Measurements from ENCODE around the gene EML4. TPM values are rescaled to one million over a fixed set of nuclear protein-coding genes. Genes with fewer than 3 reads are reported as not detected.

The EML4 gene
- total and polyA plus RNA-seq, 9 donors, result 26.0 to 36.9 (median 29.0) TPM

- peak overlapping the region; percentile 82 for H3K4me3 ChIP-seq (ENCODE audit: low read length)
- H3K27me3 ChIP-seq (ENCODE audit: control insufficient read depth, insufficient read depth, low read length), result peaks cover 2% of the 10 kb centered on the region
- peak overlapping the region; percentile 90 for H3K27ac ChIP-seq (ENCODE audit: low read length)
- peaks cover 12% of the 10 kb centered on the region for H3K4me1 ChIP-seq (ENCODE audit: control insufficient read depth, insufficient read depth, low read length)
- H3K36me3 ChIP-seq (ENCODE audit: control insufficient read depth, insufficient read depth, low read length), result no peaks in the 10 kb centered on the region
- DNase-seq, result no peak
- WGBS (ENCODE audit: insufficient coverage), result 57% methylated on average over 5 of the region's 6 CpGs
- no peaks in the 10 kb centered on the region for H3K9me3 ChIP-seq (replicated peaks; ENCODE audit: control insufficient read depth, low read depth, low read length)
These were observed 190.3 kb downstream of the EML4 start for GRCh38 chr2:42359304-42359964.

GRCh38 chr2:42359965-42360483 is 190.9 kb downstream of the EML4 start:
- Histone ChIP-seq H3K9me3 (replicated peaks; ENCODE audit: control insufficient read depth, low read depth, low read length) (no peaks in the 10 kb centered on the region), H3K36me3 (ENCODE audit: control insufficient read depth, insufficient read depth, low read length) (no peaks in the 10 kb centered on the region), H3K4me3 (ENCODE audit: low read length) (peak overlapping the region; percentile 82), H3K27me3 (ENCODE audit: control insufficient read depth, insufficient read depth, low read length) (peaks cover 2% of the 10 kb centered on the region), H3K4me1 (ENCODE audit: control insufficient read depth, insufficient read depth, low read length) (peaks cover 12% of the 10 kb centered on the region), H3K27ac (ENCODE audit: low read length) (peak overlapping the region; percentile 90)
- DNase-seq, result peak; percentile 49
- 8% methylated on average over 8 of the region's 12 CpGs for WGBS (ENCODE audit: insufficient coverage)

GRCh38 chr2:42360493-42360889 is 191.3 kb downstream of the EML4 start:
- Histone ChIP-seq H3K27me3 (ENCODE audit: control insufficient read depth, insufficient read depth, low read length) (peaks cover 2% of the 10 kb centered on the region), H3K4me1 (ENCODE audit: control insufficient read depth, insufficient read depth, low read length) (peaks cover 12% of the 10 kb centered on the region), H3K9me3 (replicated peaks; ENCODE audit: control insufficient read depth, low read depth, low read length) (no peaks in the 10 kb centered on the region), H3K4me3 (ENCODE audit: low read length) (peak overlapping the region; percentile 82), H3K36me3 (ENCODE audit: control insufficient read depth, insufficient read depth, low read length) (no peaks in the 10 kb centered on the region), H3K27ac (ENCODE audit: low read length) (peak overlapping the region; percentile 90)
- no peak for DNase-seq
- 2% methylated on average over 13 of the region's 15 CpGs for WGBS (ENCODE audit: insufficient coverage)

GRCh38 chr2:42360890-42361727 is 192.0 kb downstream of the EML4 start, which contains the start of gene COX7A2L:
Gene COX7A2L (minus strand): TSS chr2:42361217. CDS start chr2:42361161, 56 bp downstream.
- Histone ChIP-seq H3K36me3 (ENCODE audit: control insufficient read depth, insufficient read depth, low read length) (no peaks in the 10 kb centered on the region), H3K4me1 (ENCODE audit: control insufficient read depth, insufficient read depth, low read length) (peaks cover 12% of the 10 kb centered on the region), H3K9me3 (replicated peaks; ENCODE audit: control insufficient read depth, low read depth, low read length) (no peaks in the 10 kb centered on the region), H3K4me3 (ENCODE audit: low read length) (peak within 1 kb of the TSS; percentile 82), H3K27ac (ENCODE audit: low read length) (peak within 1 kb of the TSS; percentile 90), H3K27me3 (ENCODE audit: control insufficient read depth, insufficient read depth, low read length) (peaks cover 2% of the 10 kb centered on the region)
- WGBS (ENCODE audit: insufficient coverage), result under 1% methylated on average over 42 of the region's 61 CpGs
- DNase-seq, result peak; percentile 99

- H3K27ac ChIP-seq (ENCODE audit: low read length), result peak overlapping the region; percentile 53
- H3K36me3 ChIP-seq (ENCODE audit: control insufficient read depth, insufficient read depth, low read length), result no peaks in the 10 kb centered on the region
- H3K4me3 ChIP-seq (ENCODE audit: low read length), result peak overlapping the region; percentile 32
- H3K4me1 ChIP-seq (ENCODE audit: control insufficient read depth, insufficient read depth, low read length), result peaks cover 12% of the 10 kb centered on the region
- H3K27me3 ChIP-seq (ENCODE audit: control insufficient read depth, insufficient read depth, low read length), result peaks cover 2% of the 10 kb centered on the region
- no peak for DNase-seq
- H3K9me3 ChIP-seq (replicated peaks; ENCODE audit: control insufficient read depth, low read depth, low read length), result no peaks in the 10 kb centered on the region
- 0% methylated on average over 1 of the region's 6 CpGs for WGBS (ENCODE audit: insufficient coverage)
These were observed 192.7 kb downstream of the EML4 start for GRCh38 chr2:42361728-42362283.

DNA sequence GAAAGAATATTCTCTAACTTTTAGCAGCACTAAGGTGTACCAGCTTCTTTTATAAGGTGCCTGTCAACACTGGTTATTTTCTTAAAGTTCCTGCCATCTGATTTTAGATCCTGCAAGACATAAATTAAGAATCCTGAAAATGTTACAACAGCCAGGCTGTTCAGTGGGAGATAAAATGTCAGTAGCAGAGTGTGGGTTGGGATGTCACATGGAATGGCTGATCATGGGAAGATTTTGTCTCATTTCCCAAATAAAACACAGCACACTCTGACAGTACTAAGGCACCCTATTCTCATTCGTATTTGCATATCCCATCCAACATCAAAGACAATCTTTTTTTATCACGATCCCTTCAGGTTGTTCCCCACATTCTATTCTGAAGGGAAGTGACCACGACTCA is 194.3 kb downstream of the EML4 start:
- WGBS (ENCODE audit: insufficient coverage), result 100% methylated on average over 1 of the region's 3 CpGs
- peaks cover 12% of the 10 kb centered on the region for H3K4me1 ChIP-seq (ENCODE audit: control insufficient read depth, insufficient read depth, low read length)
- no peak overlapping the region for H3K27ac ChIP-seq (ENCODE audit: low read length)
- no peak for DNase-seq
- peaks cover 5% of the 10 kb centered on the region for H3K27me3 ChIP-seq (ENCODE audit: control insufficient read depth, insufficient read depth, low read length)
- H3K4me3 ChIP-seq (ENCODE audit: low read length), result no peak overlapping the region
- H3K9me3 ChIP-seq (replicated peaks; ENCODE audit: control insufficient read depth, low read depth, low read length), result no peaks in the 10 kb centered on the region
- H3K36me3 ChIP-seq (ENCODE audit: control insufficient read depth, insufficient read depth, low read length), result no peaks in the 10 kb centered on the region

- H3K36me3 ChIP-seq (ENCODE audit: control insufficient read depth, insufficient read depth, low read length), result no peaks in the 10 kb centered on the region
- WGBS (ENCODE audit: insufficient coverage), result no CpG with 5 or more reads among the region's 3 CpGs
- peaks cover 13% of the 10 kb centered on the region for H3K4me1 ChIP-seq (ENCODE audit: control insufficient read depth, insufficient read depth, low read length)
- no peak overlapping the region for H3K4me3 ChIP-seq (ENCODE audit: low read length)
- peaks cover 5% of the 10 kb centered on the region for H3K27me3 ChIP-seq (ENCODE audit: control insufficient read depth, insufficient read depth, low read length)
- no peaks in the 10 kb centered on the region for H3K9me3 ChIP-seq (replicated peaks; ENCODE audit: control insufficient read depth, low read depth, low read length)
- no peak overlapping the region for H3K27ac ChIP-seq (ENCODE audit: low read length)
- DNase-seq, result no peak
These were observed 195.5 kb downstream of the EML4 start for GRCh38 chr2:42364658-42365057.

DNA sequence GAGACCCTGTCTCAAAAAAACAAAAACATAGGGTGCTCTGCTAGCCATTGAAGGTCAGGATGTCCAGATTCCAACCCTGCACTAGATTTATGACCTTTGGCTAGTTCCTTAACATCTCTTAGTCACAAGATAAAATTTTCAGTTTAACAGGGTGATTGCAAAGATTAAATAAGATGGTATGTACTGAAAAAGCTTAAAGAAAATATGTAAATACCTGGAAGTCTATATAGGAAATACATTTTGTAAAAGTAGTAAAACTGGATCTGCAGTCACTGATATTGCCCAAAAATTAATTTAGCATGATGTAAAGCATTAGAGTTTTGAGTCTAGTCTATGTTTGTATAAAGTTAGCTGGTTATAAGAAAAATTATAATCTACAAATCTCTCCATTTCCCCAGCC is 197.3 kb downstream of the EML4 start:
- H3K36me3 ChIP-seq (ENCODE audit: control insufficient read depth, insufficient read depth, low read length), result no peaks in the 10 kb centered on the region
- H3K9me3 ChIP-seq (replicated peaks; ENCODE audit: control insufficient read depth, low read depth, low read length), result no peaks in the 10 kb centered on the region
- no peak overlapping the region for H3K4me3 ChIP-seq (ENCODE audit: low read length)
- peaks cover 5% of the 10 kb centered on the region for H3K4me1 ChIP-seq (ENCODE audit: control insufficient read depth, insufficient read depth, low read length)
- H3K27me3 ChIP-seq (ENCODE audit: control insufficient read depth, insufficient read depth, low read length), result peaks cover 5% of the 10 kb centered on the region
- no peak overlapping the region for H3K27ac ChIP-seq (ENCODE audit: low read length)
- no peak for DNase-seq

DNA sequence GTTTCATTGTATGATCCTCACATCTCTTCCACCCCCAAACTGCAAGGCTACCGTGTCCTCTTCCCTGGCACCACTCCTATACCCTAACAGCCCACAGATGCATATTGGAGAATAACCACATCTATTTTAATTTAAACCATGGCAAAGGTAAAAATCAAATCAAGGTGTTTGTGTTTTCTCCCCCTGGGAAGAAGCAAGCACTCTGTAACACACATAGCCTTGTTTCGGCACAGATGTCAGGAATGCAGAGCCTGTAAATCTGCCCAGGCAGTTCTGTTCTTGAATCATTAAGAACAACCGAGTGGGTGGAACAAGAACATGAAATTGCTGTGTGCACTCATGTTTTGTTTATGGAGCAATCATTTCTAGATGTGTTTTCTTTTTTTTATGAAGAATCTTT is 198.7 kb downstream of the EML4 start:
- DNase-seq, result no peak
- no peaks in the 10 kb centered on the region for H3K9me3 ChIP-seq (replicated peaks; ENCODE audit: control insufficient read depth, low read depth, low read length)
- H3K4me3 ChIP-seq (ENCODE audit: low read length), result no peak overlapping the region
- no peak overlapping the region for H3K27ac ChIP-seq (ENCODE audit: low read length)
- H3K27me3 ChIP-seq (ENCODE audit: control insufficient read depth, insufficient read depth, low read length), result peaks cover 5% of the 10 kb centered on the region
- peaks cover 2% of the 10 kb centered on the region for H3K4me1 ChIP-seq (ENCODE audit: control insufficient read depth, insufficient read depth, low read length)
- 20% methylated on average over 1 of the region's 3 CpGs for WGBS (ENCODE audit: insufficient coverage)
- H3K36me3 ChIP-seq (ENCODE audit: control insufficient read depth, insufficient read depth, low read length), result no peaks in the 10 kb centered on the region

Data from muscle of leg (tissue), 11 donors.